NCI-H1436 (cell line): ENCODE measurements around the gene HBE1.
"Not testable (repeated sequence)": the region's sequence is repeated elsewhere in the genome, so short reads cannot be mapped to it uniquely, and the experiment has no call there.

ENCODE experiments used
- DNase-seq: peaks from one replicate; lab custom pipeline; 2025; lab: John Stamatoyannopoulos, UW

Gene HBE1

DNA sequence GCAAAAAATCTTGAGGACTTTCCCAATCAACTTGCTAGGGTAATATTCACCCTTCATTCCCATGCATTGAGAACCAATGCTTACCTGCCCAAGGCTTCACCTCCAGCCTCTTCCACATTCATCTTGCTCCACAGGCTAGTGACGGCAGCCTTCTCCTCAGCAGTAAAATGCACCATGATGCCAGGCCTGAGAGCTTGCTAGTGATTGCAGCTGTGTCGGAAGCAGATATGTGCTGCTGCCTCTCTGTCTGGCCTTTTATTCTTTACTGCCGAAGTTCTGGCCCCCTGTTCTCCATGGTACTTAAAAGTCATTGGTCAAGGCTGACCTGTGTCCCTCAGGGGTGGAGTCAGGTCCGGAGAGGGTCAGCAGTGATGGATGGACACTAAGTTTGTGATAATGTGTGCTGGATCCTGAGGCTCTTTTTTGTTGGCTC is at the start of gene HBE1:
Gene HBE1, minus strand, starts transcription at position 231 of the 433 bp plus-strand sequence. Its CDS starts 55 bp downstream, at position 176.
- DNase-seq: no peak

GRCh38 chr11:5317292-5317691 is 47.5 kb upstream of the HBE1 start:
- no peak for DNase-seq

DNA sequence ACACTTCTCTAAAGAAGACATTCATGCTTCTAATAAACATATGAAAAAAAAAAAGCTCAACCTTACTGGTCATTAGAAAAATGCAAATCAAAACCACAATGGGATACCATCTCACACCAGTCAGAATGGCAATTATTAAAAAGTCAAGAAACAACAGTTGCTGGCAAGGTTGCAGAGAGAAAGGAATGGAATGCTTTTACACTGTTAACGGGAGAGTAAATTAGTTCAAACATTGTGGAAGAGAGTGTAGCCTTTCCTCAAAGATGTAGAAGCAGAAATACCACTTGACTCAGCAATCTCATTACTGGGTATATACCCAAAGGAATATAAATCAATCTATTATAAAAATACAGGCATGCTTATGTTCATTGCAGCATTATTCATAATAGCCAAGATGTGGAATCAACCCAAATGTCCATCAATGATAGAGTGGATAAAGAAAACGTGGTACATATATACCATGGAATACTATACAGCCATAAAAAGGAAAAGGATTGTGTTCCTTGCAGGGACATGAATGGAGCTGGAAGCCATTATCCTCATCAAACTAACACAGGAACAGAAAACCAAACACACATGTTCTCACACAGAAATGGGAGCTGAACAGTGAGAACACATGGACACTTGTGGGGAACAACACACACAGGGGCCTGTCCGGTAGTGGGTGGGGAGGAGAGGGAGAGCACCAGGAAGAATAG is 43.7 kb upstream of the HBE1 start:
- DNase-seq: not testable (repeated sequence)

DNA sequence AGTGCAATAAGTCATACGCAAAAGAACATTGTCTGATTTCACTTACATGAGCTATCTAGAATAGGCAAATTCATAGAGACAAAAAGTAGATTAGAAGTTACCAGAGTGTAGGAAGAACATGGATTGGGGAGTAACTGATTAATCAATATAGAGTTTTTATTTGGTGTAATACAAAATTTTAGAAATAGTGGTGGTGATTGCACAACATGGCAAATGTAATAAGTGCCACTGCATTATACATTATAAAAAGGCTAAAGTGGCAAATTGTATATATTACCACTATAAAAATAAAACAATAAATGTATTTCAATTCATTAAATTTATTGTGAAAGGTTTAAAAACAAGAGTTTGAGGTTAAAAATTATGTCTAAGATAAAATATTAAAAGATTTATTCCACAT is 40.7 kb upstream of the HBE1 start:
- no peak for DNase-seq

GRCh38 chr11:5307256-5308019 is 37.7 kb upstream of the HBE1 start:
- DNase-seq: no peak

GRCh38 chr11:5304046-5304445 is 34.3 kb upstream of the HBE1 start:
- no peak for DNase-seq

- DNase-seq: no peak
These were observed 33.9 kb upstream of the HBE1 start for GRCh38 chr11:5303626-5304025.

DNA sequence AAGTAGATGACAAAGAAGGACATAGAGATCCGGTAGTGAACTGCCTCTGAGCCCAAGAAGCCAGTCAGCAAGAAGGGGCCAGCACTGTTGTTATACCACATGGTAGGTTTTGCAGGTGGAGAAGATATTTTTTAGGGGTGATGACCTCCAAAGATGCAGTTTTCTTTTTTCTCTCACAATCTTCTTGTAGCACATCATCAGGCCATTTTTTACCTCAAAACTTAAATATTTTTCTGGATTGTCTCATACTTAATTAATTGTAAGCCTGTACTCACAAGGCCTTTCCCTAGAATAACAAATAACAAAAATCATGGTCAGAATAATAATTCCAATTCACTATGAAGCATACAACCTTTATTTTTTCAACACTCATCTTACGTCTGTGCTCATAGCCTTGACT is 32.1 kb upstream of the HBE1 start, which contains the start of gene OR51B4:
Gene OR51B4, minus strand, starts transcription at position 101 of the 400 bp plus-strand sequence. Its CDS starts 0 bp downstream, at position 101.
- DNase-seq: no peak

- no peak for DNase-seq
These were observed 30.5 kb upstream of the HBE1 start for GRCh38 chr11:5300251-5300650.

GRCh38 chr11:5298451-5298850 is 28.7 kb upstream of the HBE1 start:
- no peak for DNase-seq

DNA sequence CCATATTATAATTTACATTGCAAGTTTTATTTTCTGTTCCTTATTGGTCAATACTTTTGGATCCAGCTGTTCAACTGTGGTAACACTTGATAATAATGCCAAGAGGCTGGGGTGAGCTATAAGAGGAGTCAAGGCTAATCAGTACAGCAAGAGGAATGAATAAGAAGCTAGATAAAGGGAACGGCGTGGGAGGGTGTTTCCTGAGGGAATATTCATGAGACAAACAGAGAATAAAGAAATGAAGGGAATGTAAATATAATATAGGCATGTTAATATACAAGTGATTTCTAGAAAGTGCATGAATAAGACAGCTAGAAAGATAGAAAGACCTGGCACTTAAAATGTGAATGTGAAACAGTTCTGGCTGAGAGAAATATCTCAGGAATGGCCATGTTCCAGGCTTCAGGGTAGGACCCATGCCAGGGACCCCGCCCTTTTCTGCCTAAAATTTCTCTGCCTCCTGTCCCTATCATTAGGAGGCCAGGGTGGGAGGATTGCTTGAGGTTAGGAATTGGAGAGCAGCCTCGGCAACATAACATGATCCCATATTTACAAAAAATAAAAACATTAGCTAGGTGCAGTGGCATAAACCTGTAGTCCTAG is 28.1 kb upstream of the HBE1 start:
- no peak for DNase-seq

- DNase-seq: not testable (repeated sequence)
These were observed 24.7 kb upstream of the HBE1 start for GRCh38 chr11:5294342-5294995.

DNA sequence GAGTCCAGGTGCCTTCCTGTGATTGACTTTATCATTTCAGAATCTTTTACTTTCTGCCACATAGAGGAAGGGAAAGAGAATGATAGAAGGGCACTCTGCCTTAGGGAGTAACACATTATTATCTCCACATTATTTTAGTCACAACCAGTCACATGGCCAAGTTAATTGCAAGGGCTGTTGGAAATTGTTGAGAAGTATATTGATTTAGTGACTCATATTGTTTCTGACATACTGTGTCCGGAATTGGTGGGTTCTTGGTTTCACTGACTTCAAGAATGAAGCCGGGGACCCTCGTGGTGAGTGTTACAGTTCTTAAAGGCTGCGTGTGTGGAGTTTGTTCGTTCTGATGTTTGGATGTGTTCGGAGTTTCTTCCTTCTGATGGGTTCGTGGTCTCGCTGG is 23.3 kb upstream of the HBE1 start:
- no peak for DNase-seq

GRCh38 chr11:5291207-5291838 is 21.6 kb upstream of the HBE1 start:
- DNase-seq: no peak

DNA sequence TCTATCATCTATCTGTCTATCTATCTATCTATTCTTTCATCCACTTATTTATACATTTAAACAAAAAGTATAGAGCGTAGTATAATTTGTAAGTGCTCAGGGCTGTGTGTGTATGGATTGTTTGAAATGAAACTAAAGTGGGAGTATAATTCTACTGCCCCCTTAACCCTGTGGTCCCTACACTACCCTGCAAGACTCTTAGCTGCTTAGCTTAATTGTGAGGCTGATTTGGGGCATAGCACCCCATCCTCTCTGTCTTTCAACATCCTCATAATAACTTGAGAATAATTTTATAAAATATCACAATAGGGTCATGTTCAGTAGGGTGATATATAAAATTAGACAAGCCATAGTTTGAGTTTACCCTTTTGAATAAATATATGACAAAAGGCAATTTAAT is 20.4 kb upstream of the HBE1 start:
- no peak for DNase-seq

- no peak for DNase-seq
These were observed 20.0 kb upstream of the HBE1 start for GRCh38 chr11:5289696-5290095.

DNA sequence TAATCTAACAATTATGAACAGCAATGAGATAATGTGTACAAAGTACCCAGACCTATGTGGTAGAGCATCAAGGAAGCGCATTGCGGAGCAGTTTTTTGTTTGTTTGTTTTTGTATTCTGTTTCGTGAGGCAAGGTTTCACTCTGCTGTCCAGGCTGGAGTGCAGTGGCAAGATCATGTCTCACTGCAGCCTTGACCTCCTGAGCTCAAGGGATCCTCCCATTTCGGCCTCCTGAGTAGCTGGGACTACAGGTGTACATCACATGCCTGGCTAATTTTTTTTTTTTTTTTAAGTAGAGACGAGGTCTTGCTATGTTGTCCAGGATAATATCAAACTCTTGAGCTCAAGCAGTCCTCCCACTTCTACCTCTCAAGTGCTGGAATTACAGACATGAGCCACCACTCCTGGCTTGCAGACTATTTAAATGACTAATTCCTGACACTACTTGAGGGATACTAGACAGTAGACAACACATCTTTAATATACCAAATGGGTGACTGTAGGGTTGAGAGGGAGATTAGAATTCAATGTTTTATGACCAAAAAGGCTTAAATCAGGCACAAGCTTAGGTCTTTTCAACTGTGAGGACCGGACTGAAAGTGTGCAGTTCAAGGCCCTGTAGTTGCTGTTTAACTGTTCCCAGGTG is 19.3 kb upstream of the HBE1 start:
- no peak for DNase-seq

GRCh38 chr11:5288108-5288905 is 18.6 kb upstream of the HBE1 start:
- DNase-seq: no peak

- DNase-seq: no peak
These were observed 17.2 kb upstream of the HBE1 start for GRCh38 chr11:5286901-5287300.

- DNase-seq: no peak
These were observed 16.6 kb upstream of the HBE1 start for GRCh38 chr11:5286351-5286750.
